ENCODE measurements around the gene CBLN1. TPM values are rescaled to one million over a fixed set of nuclear protein-coding genes. Genes with fewer than 3 reads are reported as not detected.
"Not testable (repeated sequence)": the region's sequence is repeated elsewhere in the genome, so short reads cannot be mapped to it uniquely, and the experiment has no call there.

Gene CBLN1
- total RNA-seq, 1 experiment from 2014 or later: not detected

DNA sequence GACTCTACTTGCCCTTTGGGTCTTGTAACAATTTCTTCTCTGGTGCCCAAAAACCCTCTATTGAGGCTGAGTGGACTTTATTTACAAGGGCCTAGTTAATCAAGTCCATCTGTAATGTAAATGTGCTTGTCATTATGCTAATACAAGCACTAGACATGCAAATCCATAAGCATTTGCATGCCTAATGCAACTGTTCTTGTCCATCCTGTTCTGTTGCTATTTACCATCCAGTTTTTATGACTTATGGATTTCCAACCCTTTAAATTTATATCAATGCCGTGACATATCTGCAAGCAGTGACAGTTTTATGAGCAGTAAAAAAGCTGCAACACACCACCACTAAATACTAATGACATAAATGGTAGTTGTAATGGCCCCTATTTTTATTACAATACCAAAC is 33.4 kb downstream of the CBLN1 start:
- no peaks in the 10 kb centered on the region; the same call in 1 of the 2 replicates for H4K20me1 ChIP-seq (ENCODE audit: insufficient read depth)
- TF ChIP-seq, protein P1, sequence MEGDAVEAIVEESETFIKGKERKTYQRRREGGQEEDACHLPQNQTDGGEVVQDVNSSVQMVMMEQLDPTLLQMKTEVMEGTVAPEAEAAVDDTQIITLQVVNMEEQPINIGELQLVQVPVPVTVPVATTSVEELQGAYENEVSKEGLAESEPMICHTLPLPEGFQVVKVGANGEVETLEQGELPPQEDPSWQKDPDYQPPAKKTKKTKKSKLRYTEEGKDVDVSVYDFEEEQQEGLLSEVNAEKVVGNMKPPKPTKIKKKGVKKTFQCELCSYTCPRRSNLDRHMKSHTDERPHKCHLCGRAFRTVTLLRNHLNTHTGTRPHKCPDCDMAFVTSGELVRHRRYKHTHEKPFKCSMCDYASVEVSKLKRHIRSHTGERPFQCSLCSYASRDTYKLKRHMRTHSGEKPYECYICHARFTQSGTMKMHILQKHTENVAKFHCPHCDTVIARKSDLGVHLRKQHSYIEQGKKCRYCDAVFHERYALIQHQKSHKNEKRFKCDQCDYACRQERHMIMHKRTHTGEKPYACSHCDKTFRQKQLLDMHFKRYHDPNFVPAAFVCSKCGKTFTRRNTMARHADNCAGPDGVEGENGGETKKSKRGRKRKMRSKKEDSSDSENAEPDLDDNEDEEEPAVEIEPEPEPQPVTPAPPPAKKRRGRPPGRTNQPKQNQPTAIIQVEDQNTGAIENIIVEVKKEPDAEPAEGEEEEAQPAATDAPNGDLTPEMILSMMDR (conservative IDR thresholded peaks at IDR 0.05): no peak

DNA sequence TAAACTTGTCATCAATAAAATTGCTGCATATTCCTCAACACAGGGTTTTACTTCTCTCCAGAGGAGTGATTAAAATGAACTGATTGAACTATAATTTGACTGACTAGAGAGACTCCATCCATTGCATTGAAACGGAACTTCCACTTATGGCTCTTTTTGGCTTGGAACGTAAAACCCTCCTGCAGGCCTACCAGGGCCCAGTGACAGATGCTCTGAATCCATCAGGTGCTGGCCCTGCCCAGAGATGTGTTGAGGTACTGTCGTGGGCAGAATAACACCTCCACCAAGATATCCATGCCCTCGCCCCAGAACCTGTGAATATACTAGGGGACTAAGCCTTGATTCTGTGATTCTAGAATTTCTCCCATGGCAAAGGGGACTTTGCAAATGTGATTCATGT is 45.4 kb downstream of the CBLN1 start:
- Histone ChIP-seq H3K36me3 (ENCODE audit: low read depth) (no peaks in the 10 kb centered on the region), H3K9me2 (ENCODE audit: insufficient read depth) (no peaks in the 10 kb centered on the region; the same call in 1 of the 2 replicates), H3K4me1 (replicated peaks; ENCODE audit: insufficient read depth) (no peaks in the 10 kb centered on the region), H3K27ac (no peak overlapping the region), H3K79me2 (ENCODE audit: low read depth) (no peaks in the 10 kb centered on the region), H3F3A (ENCODE audit: insufficient read depth, low read depth) (no peaks in the 10 kb centered on the region), H2AFZ (no peak overlapping the region), H3K27me3 (ENCODE audit: insufficient read depth, low read depth) (no peaks in the 10 kb centered on the region), H3K9me3 (ENCODE audit: insufficient read depth, low read depth) (no peaks in the 10 kb centered on the region), H3K4me3 (no peak overlapping the region), H3K4me2 (no peak overlapping the region), H4K20me1 (ENCODE audit: insufficient read depth) (no peaks in the 10 kb centered on the region)
- ChIA-PET POLR2A (ENCODE audit: unreplicated experiment) (no interaction called here), CTCF (no interaction called here)
- DNase-seq: no peak
- no TSS peak for BruUV-seq (replicated peaks)
- TF ChIP-seq, protein P1 (conservative IDR thresholded peaks at IDR 0.05): no peak
- no peak for TF ChIP-seq EZH2 (IDR thresholded peaks at IDR 0.05; ENCODE audit: low read depth)
- intact Hi-C loops (cut with micrococcal nuclease; ENCODE audit: unreplicated experiment): no loop called here

More for the DNA sequence above, 33.4 kb downstream of the CBLN1 start:
- H3K27ac ChIP-seq: no peak overlapping the region
- no TSS peak for BruUV-seq (replicated peaks)
- H3K4me1 ChIP-seq (replicated peaks; ENCODE audit: insufficient read depth): no peaks in the 10 kb centered on the region
- no peak for DNase-seq
- POLR2A ChIA-PET (ENCODE audit: unreplicated experiment): no interaction called here
- no peak overlapping the region for H2AFZ ChIP-seq
- H3F3A ChIP-seq (ENCODE audit: insufficient read depth, low read depth): no peaks in the 10 kb centered on the region
- H3K9me3 ChIP-seq (ENCODE audit: insufficient read depth, low read depth): no peaks in the 10 kb centered on the region
- no peaks in the 10 kb centered on the region for H3K9me2 ChIP-seq (ENCODE audit: insufficient read depth)
- CTCF ChIA-PET: no interaction called here
- peaks cover 19% of the 10 kb centered on the region for H3K27me3 ChIP-seq (ENCODE audit: insufficient read depth, low read depth)
- H3K4me2 ChIP-seq: no peak overlapping the region
- no peaks in the 10 kb centered on the region for H3K36me3 ChIP-seq (ENCODE audit: low read depth)
- no peak overlapping the region for H3K4me3 ChIP-seq
- intact Hi-C loops (cut with micrococcal nuclease; ENCODE audit: unreplicated experiment): no loop called here
- no peaks in the 10 kb centered on the region for H3K79me2 ChIP-seq (ENCODE audit: low read depth)

DNA sequence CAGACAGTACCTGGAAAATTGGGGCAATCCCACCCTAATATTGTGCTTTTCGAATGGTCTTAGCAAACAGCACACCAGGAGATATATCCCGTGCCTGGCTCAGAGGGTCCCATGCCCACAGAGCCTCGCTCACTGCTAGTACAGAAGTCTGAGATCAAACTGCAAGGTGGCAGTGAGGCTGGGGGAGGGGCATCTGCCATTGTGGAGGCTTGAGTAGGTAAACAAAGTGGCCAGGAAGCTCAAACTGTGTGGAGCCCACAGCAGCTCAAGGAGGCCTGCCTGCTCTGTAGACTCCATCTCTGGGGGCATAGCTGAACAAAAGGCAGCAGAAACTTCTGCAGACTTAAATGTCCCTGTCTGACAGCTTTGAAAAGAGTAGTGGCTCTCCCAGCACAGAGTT is 53.3 kb downstream of the CBLN1 start:
- H3F3A ChIP-seq (ENCODE audit: insufficient read depth, low read depth); H3K36me3 ChIP-seq (ENCODE audit: low read depth); H3K4me1 ChIP-seq (replicated peaks; ENCODE audit: insufficient read depth); H3K9me2 ChIP-seq (ENCODE audit: insufficient read depth); H3K27ac ChIP-seq; BruUV-seq (replicated peaks); H3K4me2 ChIP-seq; H2AFZ ChIP-seq; H3K9me3 ChIP-seq (ENCODE audit: insufficient read depth, low read depth); H3K79me2 ChIP-seq (ENCODE audit: low read depth); H4K20me1 ChIP-seq (ENCODE audit: insufficient read depth); H3K27me3 ChIP-seq (ENCODE audit: insufficient read depth, low read depth); POLR2A ChIA-PET (ENCODE audit: unreplicated experiment); intact Hi-C loops (cut with micrococcal nuclease; ENCODE audit: unreplicated experiment); DNase-seq; H3K4me3 ChIP-seq; CTCF ChIA-PET: not testable (repeated sequence)

Other genes starting within 250 kb of the CBLN1 start
- not detected in 2 replicates for gene C16orf78, start 92.0 kb upstream of the CBLN1 start, total RNA-seq (2021)